DMS153 treated with DMSO at 0.1 percent for 48 hours (cell line): ENCODE measurements around the gene BBX.
"Not testable (repeated sequence)": the region's sequence is repeated elsewhere in the genome, so short reads cannot be mapped to it uniquely, and the experiment has no call there.

Experiments
- DNase-seq: peaks from one replicate; lab custom pipeline; 2025; ENCODE audit not compliant: unreplicated experiment; lab: John Stamatoyannopoulos, UW

BBX gene

GRCh38 chr3:107542665-107543064, 19.9 kb downstream of the BBX start:
- DNase-seq = no peak

- peak; percentile 5 for DNase-seq
Measured at GRCh38 chr3:107543666-107544065, 20.9 kb downstream of the BBX start.

GRCh38 chr3:107545680-107546120, 22.9 kb downstream of the BBX start:
- no peak for DNase-seq

- no peak for DNase-seq
Measured at GRCh38 chr3:107548601-107549000, 25.8 kb downstream of the BBX start.

- no peak for DNase-seq
Measured at GRCh38 chr3:107555359-107555758, 32.6 kb downstream of the BBX start.

GRCh38 chr3:107557743-107558142, 35.0 kb downstream of the BBX start:
- DNase-seq = no peak

- no peak for DNase-seq
Measured at GRCh38 chr3:107560166-107560565, 37.4 kb downstream of the BBX start.

- no peak for DNase-seq
Measured at GRCh38 chr3:107561980-107562379, 39.2 kb downstream of the BBX start.

- no peak for DNase-seq
Measured at GRCh38 chr3:107562969-107563529, 40.3 kb downstream of the BBX start.

GRCh38 chr3:107565244-107565643, 42.5 kb downstream of the BBX start:
- not testable (repeated sequence) for DNase-seq

GRCh38 chr3:107571089-107571488, 48.3 kb downstream of the BBX start:
- not testable (repeated sequence) for DNase-seq

GRCh38 chr3:107571492-107571891, 48.7 kb downstream of the BBX start:
- DNase-seq = not testable (repeated sequence)

GRCh38 chr3:107574650-107575049, 51.9 kb downstream of the BBX start:
- DNase-seq = no peak

GRCh38 chr3:107578091-107578490, 55.3 kb downstream of the BBX start:
- no peak for DNase-seq

GRCh38 chr3:107578523-107578922, 55.8 kb downstream of the BBX start:
- DNase-seq = no peak

GRCh38 chr3:107579371-107579770, 56.6 kb downstream of the BBX start:
- DNase-seq = no peak

GRCh38 chr3:107581230-107581629, 58.5 kb downstream of the BBX start:
- no peak for DNase-seq

- DNase-seq = no peak
Measured at GRCh38 chr3:107588217-107588616, 65.5 kb downstream of the BBX start.

GRCh38 chr3:107589454-107589853, 66.7 kb downstream of the BBX start:
- DNase-seq = no peak

GRCh38 chr3:107590786-107591185, 68.0 kb downstream of the BBX start:
- DNase-seq = no peak

- DNase-seq = no peak
Measured at GRCh38 chr3:107592073-107592472, 69.3 kb downstream of the BBX start.

- DNase-seq = no peak
Measured at GRCh38 chr3:107594870-107595269, 72.1 kb downstream of the BBX start.

GRCh38 chr3:107596639-107597038, 73.9 kb downstream of the BBX start:
- DNase-seq = no peak
